OCI-LY3 (cell line): ENCODE results near the gene EFHD1.

Source experiments
- H2AFZ ChIP-seq: fragments of 200-600, 300-600 bp; shearing (Covaris generic); 2 replicates; pipeline ENCODE4 v1.6.0; 2014; ENCODE audit warnings: antibody characterized with exemption, low read depth, low read length
- H3K27ac ChIP-seq: fragments of 200-600, 300-600 bp; sonication (generic); 2 replicates; pipeline ENCODE4 v1.5.1; 2014; ENCODE audit warnings: mild to moderate bottlenecking, low read length, moderate library complexity, mixed read lengths
- H3K27me3 ChIP-seq: fragments of 200-600, 300-600 bp; sonication (generic); 2 replicates; pipeline ENCODE4 v1.6.1; 2014; ENCODE audit warnings: low read depth, low read length, mixed read lengths
- H3K36me3 ChIP-seq: fragments of 200-600, 300-600 bp; sonication (generic); replicated peaks from 2 replicates; pipeline ENCODE3; 2014; ENCODE audit warnings: low read depth, low read length, mixed read lengths
- H3K4me1 ChIP-seq: fragments of 300-600, 200-600 bp; sonication (generic); 2 replicates; pipeline ENCODE4 v1.6.1; 2014; ENCODE audit warnings: low read length, mixed read lengths
- H3K4me2 ChIP-seq: fragments of 200-600, 300-600 bp; sonication (generic); 2 replicates; pipeline ENCODE4 v1.6.1; 2014; ENCODE audit warnings: low read length, mixed read lengths
- H3K4me3 ChIP-seq: fragments of 300-600, 200-600 bp; sonication (generic); 2 replicates; pipeline ENCODE4 v1.5.1; 2014; ENCODE audit warnings: antibody characterized with exemption, mild to moderate bottlenecking, low read length, moderate library complexity
- H3K79me2 ChIP-seq: fragments of 300-600, 200-600 bp; shearing (Covaris generic); 2 replicates; pipeline ENCODE4 v1.6.1; 2014; ENCODE audit warnings: mild to moderate bottlenecking, low read length, mixed read lengths
- H3K9ac ChIP-seq: fragments of 300-600, 200-600 bp; shearing (Covaris generic); 2 replicates; pipeline ENCODE4 v1.6.0; 2014; ENCODE audit warnings: mild to moderate bottlenecking, low read length, moderate library complexity
- H3K9me3 ChIP-seq: fragments of 200-600, 300-600 bp; shearing (Covaris generic); 2 replicates; pipeline ENCODE4 v1.6.1; 2014; ENCODE audit warnings: low read length, mixed read lengths; ENCODE audit not compliant: insufficient read depth
- H4K20me1 ChIP-seq: fragments of 200-600, 300-600 bp; sonication (generic); 2 replicates; pipeline ENCODE4 v1.6.1; 2016; ENCODE audit warnings: low read length, mixed read lengths; ENCODE audit not compliant: insufficient read depth
- EZH2phosphoT487 ChIP-seq: fragments of 200-600 bp; shearing (Covaris generic); IDR thresholded peaks from 2 replicates; pipeline ENCODE4 v1.6.1; 2018; ENCODE audit warnings: antibody characterized with exemption, mixed run types, low read depth
- TF ChIP-seq, protein P1 (sequence below): fragments of 200-600, 300-600 bp; sonication (generic); IDR thresholded peaks from 2 replicates; pipeline ENCODE4 v1.5.1; 2014; ENCODE audit warnings: antibody characterized with exemption, low read length, low read depth

The EFHD1 gene

DNA sequence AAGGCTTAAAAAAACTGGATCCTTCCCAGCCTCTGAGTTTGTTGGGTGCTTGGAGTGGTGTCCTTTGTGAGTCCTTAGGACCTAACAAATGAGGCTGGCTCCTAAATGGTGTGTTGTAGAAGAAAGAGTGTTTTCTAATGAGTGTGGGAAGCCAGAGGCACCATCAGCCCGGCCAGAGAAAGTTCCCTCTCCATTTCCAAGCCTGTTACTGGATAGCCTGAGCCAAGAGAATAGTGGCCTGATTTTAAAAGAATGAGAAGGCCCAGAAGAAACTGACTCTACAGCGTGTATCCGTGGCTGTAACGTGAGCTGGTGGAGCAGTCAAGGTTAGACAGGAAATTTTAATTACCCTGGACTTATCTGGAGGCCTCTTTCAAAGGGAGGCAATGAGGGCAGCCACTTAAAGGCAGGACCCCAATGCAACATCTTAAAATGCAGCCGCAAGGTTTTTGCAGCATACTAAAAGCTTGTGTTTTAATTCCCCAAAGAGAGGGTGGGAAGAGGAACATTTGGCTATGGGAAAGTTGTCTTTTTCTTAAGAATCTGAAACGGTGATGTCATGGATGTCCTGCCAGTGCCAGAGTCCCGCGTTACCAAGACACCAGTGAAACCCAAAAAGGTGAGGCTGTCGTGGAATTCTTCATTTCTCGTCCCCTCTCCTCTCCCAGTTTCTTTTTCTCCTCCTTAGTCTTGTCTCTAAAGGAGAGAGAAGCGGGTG, 4.6 kb downstream of the EFHD1 start:
- Histone ChIP-seq H3K9me3 (no peaks in the 10 kb centered on the region), H3K9ac (no peak overlapping the region), H3K79me2 (no peaks in the 10 kb centered on the region), H3K27ac (no peak overlapping the region), H3K4me2 (no peak overlapping the region), H2AFZ (no peak overlapping the region), H3K27me3 (no peaks in the 10 kb centered on the region), H3K4me1 (no peaks in the 10 kb centered on the region), H3K36me3 (no peaks in the 10 kb centered on the region), H4K20me1 (no peaks in the 10 kb centered on the region), H3K4me3 (no peak overlapping the region)
- no peak for TF ChIP-seq EZH2phosphoT487

DNA sequence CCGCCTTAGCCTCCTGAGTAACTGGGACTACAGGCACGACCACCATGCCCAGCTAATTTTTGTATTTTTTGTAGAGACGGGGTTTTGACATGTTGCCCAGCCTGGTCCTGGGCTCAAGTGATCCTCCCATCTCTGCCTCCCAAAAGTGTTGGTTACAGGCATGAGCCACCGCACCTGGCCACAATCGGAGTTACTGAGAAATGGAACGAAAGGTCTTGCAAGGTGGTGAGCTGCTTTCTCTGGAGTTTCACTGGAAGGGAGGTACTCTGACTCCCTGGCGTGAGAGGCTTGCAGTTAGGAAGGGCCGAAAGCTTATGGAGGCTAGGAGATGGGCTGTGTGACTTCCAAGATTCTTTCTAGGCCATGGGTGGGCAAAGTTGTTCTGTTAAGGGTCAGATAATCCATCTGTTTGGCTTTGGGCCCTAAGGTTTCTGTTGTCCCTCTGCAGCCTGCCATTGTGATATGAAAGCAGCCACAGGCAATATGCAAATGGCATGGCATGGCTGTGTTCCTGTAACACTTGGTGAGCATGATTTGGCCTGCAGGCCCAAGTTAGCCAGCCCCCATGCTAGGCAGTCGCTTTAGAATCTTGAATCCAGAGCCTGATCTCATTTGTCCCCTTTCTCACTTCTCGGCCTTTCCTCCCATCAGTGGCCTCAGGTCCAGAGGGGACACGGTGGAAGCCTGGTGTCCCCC, 7.9 kb downstream of the EFHD1 start:
- no peaks in the 10 kb centered on the region for H3K36me3 ChIP-seq
- no peaks in the 10 kb centered on the region for H3K79me2 ChIP-seq
- H3K9ac ChIP-seq: no peak overlapping the region
- no peak overlapping the region for H3K4me2 ChIP-seq
- H2AFZ ChIP-seq: no peak overlapping the region
- no peaks in the 10 kb centered on the region for H3K27me3 ChIP-seq
- no peak overlapping the region for H3K27ac ChIP-seq
- no peaks in the 10 kb centered on the region for H4K20me1 ChIP-seq
- H3K4me3 ChIP-seq: no peak overlapping the region
- H3K4me1 ChIP-seq: no peaks in the 10 kb centered on the region
- H3K9me3 ChIP-seq: no peaks in the 10 kb centered on the region
- TF ChIP-seq, protein P1, sequence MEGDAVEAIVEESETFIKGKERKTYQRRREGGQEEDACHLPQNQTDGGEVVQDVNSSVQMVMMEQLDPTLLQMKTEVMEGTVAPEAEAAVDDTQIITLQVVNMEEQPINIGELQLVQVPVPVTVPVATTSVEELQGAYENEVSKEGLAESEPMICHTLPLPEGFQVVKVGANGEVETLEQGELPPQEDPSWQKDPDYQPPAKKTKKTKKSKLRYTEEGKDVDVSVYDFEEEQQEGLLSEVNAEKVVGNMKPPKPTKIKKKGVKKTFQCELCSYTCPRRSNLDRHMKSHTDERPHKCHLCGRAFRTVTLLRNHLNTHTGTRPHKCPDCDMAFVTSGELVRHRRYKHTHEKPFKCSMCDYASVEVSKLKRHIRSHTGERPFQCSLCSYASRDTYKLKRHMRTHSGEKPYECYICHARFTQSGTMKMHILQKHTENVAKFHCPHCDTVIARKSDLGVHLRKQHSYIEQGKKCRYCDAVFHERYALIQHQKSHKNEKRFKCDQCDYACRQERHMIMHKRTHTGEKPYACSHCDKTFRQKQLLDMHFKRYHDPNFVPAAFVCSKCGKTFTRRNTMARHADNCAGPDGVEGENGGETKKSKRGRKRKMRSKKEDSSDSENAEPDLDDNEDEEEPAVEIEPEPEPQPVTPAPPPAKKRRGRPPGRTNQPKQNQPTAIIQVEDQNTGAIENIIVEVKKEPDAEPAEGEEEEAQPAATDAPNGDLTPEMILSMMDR: no peak
- TF ChIP-seq EZH2phosphoT487: no peak

DNA sequence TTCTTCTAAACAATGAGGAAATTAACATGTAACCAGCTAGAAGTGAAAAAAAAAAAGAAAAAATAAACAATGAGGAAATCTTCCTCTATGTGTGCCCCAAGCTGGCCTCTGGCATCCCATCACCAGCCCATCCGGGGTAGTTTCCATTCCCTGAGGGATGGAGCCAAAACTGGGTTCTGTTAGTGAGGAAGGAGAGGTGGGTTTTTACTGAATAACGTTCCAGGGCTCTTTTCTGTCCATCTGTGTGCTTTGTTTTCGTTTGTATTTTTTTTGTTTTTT, 9.7 kb downstream of the EFHD1 start:
- no peaks in the 10 kb centered on the region for H4K20me1 ChIP-seq
- no peaks in the 10 kb centered on the region for H3K4me1 ChIP-seq

DNA sequence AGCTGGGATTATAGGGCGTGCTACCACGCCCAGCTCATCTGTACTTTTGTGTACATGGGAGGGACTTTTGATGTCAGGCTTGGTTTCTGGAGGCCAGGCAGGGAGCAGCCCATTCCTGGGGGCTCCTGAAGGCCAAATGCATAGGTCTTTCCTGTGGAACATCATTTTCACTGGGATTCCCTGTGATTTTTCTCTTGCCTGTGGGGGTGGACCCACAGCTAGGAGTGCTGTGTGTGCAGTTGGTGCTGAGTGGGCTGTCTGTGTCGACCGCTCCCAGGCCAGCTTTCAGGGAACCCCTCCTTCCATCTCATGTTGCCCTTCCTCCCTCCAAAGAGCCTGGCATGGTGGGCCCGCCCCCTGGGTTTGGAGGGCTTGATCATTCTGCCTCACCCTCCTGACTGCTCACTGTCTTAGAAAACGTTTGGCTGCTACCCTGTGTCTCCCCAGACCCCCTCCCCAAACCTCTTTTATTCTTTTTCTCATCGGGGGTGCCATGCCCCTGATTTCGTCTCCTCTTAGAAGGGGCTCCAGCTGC, 10.5 kb downstream of the EFHD1 start:
- Histone ChIP-seq H2AFZ (no peak overlapping the region), H3K9ac (no peak overlapping the region), H3K4me2 (no peak overlapping the region), H3K36me3 (no peaks in the 10 kb centered on the region), H3K27me3 (no peaks in the 10 kb centered on the region), H3K4me3 (no peak overlapping the region), H3K9me3 (no peaks in the 10 kb centered on the region), H3K27ac (no peak overlapping the region), H4K20me1 (no peaks in the 10 kb centered on the region), H3K4me1 (no peaks in the 10 kb centered on the region), H3K79me2 (no peaks in the 10 kb centered on the region)
- no peak for TF ChIP-seq EZH2phosphoT487
- TF ChIP-seq, protein P1: no peak

More for the DNA sequence above, 9.7 kb downstream of the EFHD1 start:
- no peaks in the 10 kb centered on the region for H3K36me3 ChIP-seq
- no peak overlapping the region for H3K27ac ChIP-seq
- no peaks in the 10 kb centered on the region for H3K79me2 ChIP-seq
- no peak overlapping the region for H3K4me2 ChIP-seq
- H3K27me3 ChIP-seq: no peaks in the 10 kb centered on the region
- TF ChIP-seq EZH2phosphoT487: no peak
- TF ChIP-seq, protein P1: no peak
- H3K9me3 ChIP-seq: no peaks in the 10 kb centered on the region
- no peak overlapping the region for H3K9ac ChIP-seq
- H2AFZ ChIP-seq: no peak overlapping the region
- H3K4me3 ChIP-seq: no peak overlapping the region
